ENCODE results near the gene PCDHA10.
A peak's percentile ranks its signal among the peaks of the same experiment; 100 is the strongest.
"Not testable (repeated sequence)": the region's sequence is repeated elsewhere in the genome, so short reads cannot be mapped to it uniquely, and the experiment has no call there.

The PCDHA10 gene, protein sequence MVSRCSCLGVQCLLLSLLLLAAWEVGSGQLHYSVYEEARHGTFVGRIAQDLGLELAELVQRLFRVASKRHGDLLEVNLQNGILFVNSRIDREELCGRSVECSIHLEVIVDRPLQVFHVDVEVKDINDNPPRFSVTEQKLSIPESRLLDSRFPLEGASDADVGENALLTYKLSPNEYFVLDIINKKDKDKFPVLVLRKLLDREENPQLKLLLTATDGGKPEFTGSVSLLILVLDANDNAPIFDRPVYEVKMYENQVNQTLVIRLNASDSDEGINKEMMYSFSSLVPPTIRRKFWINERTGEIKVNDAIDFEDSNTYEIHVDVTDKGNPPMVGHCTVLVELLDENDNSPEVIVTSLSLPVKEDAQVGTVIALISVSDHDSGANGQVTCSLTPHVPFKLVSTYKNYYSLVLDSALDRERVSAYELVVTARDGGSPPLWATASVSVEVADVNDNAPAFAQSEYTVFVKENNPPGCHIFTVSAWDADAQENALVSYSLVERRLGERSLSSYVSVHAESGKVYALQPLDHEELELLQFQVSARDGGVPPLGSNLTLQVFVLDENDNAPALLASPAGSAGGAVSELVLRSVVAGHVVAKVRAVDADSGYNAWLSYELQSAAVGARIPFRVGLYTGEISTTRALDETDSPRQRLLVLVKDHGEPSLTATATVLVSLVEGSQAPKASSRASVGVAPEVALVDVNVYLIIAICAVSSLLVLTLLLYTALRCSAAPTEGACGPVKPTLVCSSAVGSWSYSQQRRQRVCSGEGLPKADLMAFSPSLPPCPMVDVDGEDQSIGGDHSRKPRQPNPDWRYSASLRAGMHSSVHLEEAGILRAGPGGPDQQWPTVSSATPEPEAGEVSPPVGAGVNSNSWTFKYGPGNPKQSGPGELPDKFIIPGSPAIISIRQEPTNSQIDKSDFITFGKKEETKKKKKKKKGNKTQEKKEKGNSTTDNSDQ

DNA sequence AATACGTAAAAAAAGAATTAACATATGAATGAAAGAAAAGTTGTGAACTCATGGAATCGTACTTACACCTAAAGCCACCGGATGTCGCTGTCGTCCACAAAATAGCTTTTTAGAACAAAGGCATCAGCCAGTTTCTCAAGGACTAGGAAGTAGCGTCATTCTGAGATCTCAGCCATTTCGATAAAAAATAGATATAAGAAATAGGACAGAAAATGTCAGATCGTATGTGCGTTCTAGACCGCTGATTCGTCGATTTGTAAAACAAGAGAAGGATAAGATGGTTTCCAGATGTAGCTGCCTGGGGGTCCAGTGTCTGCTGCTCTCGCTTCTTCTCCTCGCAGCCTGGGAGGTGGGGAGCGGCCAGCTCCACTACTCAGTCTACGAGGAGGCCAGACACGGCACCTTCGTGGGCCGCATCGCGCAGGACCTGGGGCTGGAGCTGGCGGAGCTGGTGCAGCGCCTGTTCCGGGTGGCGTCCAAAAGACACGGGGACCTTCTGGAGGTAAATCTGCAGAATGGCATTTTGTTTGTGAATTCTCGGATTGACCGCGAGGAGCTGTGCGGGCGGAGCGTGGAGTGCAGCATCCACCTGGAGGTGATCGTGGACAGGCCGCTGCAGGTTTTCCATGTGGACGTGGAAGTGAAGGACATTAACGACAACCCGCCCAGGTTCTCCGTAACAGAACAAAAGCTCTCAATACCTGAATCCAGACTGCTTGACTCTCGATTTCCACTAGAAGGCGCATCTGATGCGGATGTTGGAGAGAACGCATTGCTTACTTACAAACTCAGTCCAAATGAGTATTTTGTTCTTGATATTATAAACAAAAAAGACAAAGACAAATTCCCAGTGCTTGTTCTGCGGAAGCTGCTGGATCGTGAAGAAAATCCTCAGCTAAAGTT, at the start of gene PCDHA10:
TSS of gene PCDHA10 (plus strand) at position 126 of the 903 bp plus-strand sequence. CDS start at position 278, 152 bp downstream.
- peak; percentile 63 for DNase-seq

DNA sequence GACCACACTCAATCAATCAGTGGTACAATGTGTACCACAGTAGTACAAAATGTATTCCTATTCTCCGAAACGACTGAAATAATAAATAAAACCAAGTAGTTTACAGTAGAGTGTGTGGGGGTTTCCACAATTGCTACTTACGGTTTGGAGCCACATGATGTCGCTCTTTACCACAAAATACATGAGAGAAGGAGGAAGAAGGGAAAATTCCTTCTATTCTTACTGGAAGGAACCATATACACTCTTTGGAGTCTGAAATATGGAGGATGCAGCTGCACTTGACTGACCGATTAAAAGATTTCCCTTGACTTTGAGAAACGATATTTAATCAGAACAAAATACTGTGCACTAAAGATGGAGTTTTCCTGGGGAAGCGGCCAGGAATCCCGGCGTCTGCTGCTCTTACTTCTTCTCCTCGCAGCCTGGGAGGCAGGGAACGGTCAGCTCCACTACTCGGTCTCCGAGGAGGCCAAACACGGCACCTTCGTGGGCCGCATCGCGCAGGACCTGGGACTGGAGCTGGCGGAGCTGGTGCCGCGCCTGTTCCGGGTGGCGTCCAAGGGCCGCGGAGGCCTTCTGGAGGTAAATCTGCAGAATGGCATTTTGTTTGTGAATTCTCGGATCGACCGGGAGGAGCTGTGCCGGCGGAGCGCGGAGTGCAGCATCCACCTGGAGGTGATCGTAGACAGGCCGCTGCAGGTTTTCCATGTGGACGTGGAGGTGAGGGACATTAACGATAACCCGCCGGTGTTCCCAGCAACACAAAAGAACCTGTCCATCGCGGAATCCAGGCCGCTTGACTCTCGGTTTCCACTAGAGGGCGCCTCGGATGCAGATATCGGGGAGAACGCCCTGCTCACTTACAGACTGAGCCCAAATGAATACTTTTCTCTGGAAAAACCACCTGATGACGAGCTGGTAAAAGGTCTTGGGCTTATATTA, 48.6 kb upstream of the PCDHA10 start, which contains the start of gene PCDHA4:
TSS of gene PCDHA4 (plus strand) at position 235 of the 942 bp plus-strand sequence.
- DNase-seq = peak; percentile 52

DNA sequence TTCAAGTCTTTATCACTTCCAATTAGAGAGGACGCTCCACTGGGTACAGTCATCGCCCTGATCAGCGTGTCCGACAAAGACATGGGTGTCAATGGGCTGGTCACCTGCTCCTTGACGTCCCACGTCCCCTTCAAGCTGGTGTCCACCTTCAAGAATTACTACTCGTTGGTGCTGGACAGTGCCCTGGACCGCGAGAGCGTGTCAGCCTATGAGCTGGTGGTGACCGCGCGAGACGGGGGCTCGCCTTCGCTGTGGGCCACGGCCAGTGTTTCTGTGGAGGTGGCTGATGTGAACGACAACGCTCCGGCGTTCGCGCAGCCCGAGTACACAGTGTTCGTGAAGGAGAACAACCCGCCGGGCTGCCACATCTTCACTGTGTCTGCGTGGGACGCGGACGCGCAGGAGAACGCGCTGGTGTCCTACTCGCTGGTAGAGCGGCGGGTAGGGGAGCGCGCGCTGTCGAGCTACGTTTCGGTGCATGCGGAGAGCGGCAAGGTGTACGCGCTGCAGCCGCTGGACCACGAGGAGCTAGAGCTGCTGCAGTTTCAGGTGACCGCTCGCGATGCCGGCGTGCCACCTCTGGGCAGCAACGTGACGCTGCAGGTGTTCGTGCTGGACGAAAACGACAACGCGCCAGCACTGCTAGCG, 47.3 kb upstream of the PCDHA10 start:
- DNase-seq = not testable (repeated sequence)

DNA sequence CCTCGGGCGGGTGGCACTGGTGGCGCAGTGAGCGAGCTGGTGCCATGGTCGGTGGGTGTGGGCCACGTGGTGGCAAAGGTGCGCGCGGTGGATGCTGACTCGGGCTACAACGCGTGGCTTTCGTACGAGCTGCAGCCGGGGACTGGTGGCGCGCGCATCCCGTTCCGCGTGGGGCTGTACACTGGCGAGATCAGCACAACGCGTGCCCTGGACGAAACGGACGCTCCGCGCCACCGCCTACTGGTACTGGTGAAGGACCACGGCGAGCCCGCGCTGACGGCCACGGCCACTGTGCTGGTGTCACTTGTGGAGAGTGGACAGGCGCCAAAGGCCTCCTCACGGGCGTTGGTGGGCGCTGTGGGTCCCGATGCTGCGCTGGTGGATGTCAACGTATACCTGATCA, 46.8 kb upstream of the PCDHA10 start:
- no peak for DNase-seq

DNA sequence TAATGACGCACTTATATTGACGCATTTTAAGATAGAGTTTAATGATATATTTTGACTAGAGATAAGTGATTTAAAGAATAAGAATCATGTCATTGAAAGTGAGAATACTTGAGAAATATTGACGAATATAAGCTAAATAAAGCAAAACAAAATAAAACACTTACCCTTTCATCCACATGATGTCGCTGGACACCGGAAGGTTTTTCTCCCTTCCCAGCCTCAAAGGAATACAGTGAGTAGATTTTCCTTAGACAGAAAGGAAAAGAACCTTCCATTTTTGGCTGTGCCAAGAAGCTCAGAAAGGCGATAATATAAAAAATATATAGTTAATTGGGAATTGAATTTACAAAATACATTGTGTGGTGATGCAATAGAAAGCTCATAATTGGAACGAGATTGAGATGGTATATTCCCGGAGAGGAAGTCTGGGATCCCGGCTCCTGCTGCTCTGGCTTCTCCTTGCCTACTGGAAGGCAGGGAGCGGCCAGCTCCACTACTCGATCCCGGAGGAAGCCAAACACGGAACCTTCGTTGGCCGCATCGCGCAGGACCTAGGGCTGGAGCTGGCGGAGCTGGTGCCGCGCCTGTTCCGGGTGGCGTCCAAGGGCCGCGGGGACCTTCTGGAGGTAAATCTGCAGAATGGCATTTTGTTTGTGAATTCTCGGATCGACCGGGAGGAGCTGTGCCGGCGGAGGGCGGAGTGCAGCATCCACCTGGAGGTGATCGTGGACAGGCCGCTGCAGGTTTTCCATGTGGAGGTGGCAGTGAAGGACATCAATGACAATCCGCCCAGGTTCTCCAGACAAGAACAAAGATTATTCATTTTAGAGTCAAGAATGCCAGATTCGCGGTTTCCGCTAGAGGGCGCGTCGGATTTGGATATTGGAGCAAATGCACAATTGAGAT, 34.1 kb upstream of the PCDHA10 start, which contains the start of gene PCDHA5:
TSS of gene PCDHA5 (plus strand) at position 239 of the 906 bp plus-strand sequence.
- DNase-seq = peak; percentile 23

DNA sequence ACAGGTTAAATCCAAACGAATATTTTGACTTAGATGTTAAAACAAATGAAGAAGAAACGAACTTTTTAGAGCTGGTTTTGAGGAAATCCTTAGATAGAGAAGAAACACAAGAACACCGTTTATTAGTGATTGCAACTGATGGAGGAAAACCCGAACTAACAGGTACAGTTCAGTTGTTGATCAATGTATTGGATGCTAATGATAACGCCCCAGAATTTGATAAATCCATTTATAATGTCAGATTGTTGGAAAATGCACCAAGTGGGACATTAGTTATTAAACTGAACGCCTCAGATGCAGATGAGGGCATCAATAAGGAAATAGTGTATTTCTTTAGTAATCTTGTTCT, 33.4 kb upstream of the PCDHA10 start:
- no peak for DNase-seq

DNA sequence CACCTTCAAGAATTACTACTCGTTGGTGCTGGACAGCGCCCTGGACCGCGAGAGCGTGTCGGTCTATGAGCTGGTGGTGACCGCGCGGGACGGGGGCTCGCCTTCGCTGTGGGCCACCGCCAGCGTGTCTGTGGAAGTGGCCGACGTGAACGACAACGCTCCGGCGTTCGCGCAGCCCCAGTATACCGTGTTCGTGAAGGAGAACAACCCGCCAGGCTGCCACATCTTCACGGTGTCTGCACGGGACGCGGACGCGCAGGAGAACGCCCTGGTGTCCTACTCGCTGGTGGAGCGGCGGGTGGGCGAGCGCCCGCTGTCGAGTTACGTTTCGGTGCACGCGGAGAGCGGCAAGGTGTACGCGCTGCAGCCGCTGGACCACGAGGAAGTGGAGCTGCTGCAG, 32.7 kb upstream of the PCDHA10 start:
- DNase-seq = not testable (repeated sequence)

DNA sequence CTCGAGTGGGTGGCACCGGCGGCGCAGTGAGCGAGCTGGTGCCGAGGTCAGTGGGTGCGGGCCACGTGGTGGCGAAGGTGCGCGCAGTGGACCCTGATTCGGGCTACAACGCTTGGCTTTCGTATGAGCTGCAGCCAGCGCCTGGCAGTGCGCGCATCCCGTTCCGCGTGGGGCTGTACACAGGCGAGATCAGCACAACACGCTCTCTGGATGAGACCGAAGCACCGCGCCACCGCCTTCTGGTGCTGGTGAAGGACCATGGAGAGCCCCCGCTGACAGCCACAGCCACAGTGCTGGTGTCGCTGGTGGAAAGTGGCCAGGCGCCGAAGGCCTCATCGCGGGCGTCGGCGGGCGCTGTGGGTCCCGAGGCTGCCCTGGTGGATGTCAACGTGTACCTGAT, 32.2 kb upstream of the PCDHA10 start:
- no peak for DNase-seq

DNA sequence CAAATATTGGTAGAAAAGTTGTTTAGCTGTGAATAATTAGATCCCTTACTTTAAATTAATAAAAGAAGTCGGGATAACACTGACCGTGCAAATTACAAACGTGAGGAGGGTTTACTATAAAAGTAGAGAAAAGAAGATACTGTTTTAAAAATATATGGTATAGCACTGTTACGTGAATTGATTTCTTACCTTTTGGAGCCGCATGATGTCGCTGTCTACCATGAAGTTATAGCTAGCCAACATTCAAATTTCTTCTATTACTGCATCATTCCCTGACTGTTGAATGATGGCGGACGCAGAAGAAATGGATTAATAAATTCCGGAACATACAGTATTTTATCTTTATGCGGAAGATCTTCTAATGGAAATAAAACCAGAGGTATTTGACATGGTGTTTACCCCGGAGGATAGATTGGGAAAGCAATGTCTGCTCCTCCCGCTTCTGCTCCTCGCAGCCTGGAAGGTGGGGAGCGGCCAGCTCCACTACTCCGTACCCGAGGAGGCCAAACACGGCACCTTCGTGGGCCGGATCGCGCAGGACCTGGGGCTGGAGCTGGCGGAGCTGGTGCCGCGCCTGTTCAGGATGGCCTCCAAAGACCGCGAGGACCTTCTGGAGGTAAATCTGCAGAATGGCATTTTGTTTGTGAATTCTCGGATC, 27.9 kb upstream of the PCDHA10 start, which contains the start of gene PCDHA6:
TSS of gene PCDHA6 (plus strand) at position 257 of the 658 bp plus-strand sequence. CDS start at position 389, 132 bp downstream.
- no peak for DNase-seq

DNA sequence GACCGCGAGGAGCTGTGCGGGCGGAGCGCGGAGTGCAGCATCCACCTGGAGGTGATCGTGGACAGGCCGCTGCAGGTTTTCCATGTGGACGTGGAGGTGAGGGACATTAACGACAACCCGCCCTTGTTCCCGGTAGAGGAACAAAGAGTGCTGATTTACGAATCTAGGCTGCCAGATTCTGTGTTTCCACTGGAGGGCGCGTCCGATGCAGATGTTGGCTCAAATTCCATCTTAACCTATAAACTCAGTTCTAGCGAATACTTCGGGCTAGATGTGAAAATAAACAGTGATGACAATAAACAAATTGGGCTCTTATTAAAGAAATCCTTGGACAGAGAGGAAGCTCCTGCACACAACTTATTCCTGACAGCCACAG, 27.3 kb upstream of the PCDHA10 start:
- no peak for DNase-seq

DNA sequence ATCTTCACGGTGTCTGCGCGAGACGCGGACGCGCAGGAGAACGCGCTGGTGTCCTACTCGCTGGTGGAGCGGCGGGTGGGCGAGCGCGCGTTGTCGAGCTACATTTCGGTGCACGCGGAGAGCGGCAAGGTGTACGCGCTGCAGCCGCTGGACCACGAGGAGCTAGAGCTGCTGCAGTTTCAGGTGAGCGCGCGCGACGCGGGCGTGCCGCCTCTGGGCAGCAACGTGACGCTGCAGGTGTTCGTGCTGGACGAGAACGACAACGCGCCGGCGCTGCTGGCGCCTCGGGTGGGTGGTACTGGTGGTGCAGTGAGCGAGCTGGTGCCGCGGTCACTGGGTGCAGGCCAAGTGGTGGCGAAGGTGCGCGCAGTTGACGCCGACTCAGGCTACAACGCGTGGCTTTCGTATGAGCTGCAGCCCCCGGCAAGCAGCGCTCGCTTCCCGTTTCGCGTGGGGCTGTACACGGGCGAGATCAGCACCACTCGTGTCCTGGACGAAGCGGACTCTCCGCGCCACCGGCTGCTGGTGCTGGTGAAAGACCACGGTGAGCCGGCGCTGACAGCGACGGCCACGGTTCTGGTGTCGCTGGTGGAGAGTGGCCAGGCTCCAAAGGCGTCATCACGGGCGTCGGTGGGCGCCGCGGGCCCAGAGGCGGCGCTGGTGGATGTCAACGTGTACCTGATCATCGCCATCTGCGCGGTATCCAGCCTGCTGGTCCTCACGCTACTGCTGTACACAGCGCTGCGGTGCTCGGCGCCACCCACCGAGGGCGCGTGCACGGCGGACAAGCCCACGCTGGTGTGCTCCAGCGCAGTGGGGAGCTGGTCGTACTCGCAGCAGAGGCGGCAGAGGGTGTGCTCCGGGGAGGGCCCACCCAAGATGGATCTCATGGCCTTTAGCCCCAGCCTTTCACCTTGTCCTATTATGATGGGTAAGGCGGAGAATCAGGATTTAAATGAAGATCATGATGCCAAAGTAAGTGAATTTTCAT, 25.9 kb upstream of the PCDHA10 start:
- DNase-seq = not testable (repeated sequence)

DNA sequence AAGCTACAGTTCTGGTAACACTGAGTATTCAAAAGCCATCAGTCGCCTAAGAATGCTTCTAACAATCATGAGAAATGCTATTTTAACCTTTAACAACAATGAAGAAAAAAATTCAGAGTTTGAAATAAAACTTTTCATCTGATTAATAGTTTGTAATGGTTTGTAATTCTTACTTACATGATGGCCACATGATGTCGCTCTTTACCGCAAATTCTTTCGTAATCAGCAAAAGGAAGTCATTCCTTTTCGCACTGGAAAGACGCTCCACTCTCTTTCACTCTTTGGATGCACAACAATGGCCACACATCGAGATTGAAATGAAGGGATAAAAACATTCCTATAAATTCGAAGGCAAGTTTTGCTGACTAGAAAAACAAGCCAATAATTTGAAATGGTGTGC, 21.7 kb upstream of the PCDHA10 start, which contains the start of gene PCDHA7:
TSS of gene PCDHA7 (plus strand) at position 277 of the 400 bp plus-strand sequence. CDS start at position 392, 115 bp downstream.
- peak; percentile 8 for DNase-seq

DNA sequence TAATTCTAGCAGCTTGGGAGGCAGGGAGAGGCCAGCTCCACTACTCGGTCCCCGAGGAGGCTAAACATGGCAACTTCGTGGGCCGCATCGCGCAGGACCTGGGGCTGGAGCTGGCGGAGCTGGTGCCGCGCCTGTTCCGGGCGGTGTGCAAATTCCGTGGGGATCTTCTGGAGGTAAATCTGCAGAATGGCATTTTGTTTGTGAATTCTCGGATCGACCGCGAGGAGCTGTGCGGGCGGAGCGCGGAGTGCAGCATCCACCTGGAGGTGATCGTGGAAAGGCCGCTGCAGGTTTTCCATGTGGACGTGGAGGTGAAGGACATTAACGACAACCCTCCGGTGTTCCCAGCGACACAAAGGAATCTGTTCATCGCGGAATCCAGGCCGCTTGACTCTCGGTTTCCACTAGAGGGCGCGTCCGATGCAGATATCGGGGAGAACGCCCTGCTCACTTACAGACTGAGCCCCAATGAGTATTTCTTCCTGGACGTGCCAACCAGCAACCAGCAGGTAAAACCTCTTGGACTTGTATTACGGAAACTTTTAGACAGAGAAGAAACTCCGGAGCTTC, 21.2 kb upstream of the PCDHA10 start:
- DNase-seq = not testable (repeated sequence)

DNA sequence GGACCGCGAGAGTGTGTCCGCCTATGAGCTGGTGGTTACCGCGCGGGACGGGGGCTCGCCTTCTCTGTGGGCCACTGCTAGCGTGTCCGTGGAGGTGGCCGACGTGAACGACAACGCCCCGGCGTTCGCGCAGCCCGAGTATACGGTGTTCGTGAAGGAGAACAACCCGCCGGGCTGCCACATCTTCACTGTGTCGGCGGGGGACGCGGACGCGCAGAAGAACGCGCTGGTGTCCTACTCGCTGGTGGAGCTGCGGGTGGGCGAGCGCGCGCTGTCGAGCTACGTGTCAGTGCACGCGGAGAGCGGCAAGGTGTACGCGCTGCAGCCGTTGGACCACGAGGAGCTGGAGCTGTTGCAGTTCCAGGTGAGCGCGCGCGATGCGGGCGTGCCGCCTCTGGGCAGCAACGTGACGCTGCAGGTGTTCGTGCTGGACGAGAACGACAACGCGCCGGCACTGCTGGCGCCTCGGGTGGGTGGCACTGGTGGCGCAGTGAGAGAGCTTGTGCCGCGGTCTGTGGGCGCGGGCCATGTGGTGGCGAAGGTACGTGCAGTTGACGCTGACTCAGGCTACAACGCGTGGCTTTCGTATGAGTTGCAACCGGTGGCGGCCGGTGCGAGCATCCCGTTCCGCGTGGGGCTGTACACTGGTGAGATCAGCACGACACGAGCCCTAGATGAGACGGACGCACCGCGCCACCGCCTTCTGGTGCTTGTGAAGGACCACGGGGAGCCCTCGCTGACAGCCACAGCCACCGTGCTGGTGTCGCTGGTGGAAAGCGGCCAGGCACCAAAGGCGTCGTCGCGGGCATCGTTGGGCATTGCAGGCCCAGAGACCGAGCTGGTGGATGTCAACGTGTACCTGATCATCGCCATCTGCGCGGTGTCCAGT, 19.8 kb upstream of the PCDHA10 start:
- no peak for DNase-seq

DNA sequence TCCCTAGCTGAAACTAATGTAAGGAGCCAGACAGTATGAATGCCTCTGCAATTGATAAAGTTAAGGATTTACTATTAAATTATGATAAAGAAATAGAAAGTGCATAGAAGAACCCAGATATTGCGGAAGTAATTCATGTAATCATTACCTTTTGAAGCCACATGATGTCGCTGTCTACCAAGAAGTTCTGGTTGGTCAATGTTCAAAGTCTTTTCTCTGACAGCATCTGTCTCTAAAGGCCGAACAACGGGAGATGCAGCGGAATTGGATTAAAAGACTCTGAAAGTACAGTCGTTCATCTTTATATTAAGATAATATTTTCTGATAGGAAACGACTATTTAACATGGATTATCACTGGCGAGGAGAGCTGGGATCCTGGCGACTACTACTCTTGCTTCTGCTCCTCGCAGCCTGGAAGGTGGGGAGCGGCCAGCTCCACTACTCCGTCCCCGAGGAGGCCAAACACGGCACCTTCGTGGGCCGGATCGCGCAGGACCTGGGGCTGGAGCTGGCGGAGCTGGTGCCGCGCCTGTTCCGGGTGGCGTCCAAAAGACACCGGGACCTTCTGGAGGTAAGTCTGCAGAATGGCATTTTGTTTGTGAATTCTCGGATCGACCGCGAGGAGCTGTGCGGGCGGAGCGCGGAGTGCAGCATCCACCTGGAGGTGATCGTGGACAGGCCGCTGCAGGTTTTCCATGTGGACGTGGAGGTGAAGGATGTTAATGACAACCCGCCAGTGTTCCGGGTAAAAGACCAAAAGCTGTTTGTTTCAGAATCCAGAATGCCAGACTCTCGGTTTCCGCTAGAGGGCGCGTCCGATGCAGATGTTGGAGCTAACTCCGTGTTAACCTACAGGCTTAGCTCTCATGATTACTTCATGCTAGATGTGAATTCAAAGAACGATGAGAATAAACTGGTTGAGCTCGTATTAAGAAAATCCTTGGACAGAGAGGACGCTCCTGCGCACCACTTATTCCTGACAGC, 14.4 kb upstream of the PCDHA10 start, which contains the start of gene PCDHA8:
TSS of gene PCDHA8 (plus strand) at position 210 of the 985 bp plus-strand sequence. CDS start at position 345, 135 bp downstream.
- DNase-seq = peak; percentile 40

Measured in midbrain (tissue), 1 donor.